ENCODE results near the gene RBKS. TPM values are rescaled to one million over a fixed set of nuclear protein-coding genes. Genes with fewer than 3 reads are reported as not detected.

The RBKS gene
- total and polyA plus RNA-seq, 2 of the 13 experiments (the other 11 are each of a cell fraction or from before 2014, with no cell fraction given) = 7.7 to 8.3 TPM

DNA sequence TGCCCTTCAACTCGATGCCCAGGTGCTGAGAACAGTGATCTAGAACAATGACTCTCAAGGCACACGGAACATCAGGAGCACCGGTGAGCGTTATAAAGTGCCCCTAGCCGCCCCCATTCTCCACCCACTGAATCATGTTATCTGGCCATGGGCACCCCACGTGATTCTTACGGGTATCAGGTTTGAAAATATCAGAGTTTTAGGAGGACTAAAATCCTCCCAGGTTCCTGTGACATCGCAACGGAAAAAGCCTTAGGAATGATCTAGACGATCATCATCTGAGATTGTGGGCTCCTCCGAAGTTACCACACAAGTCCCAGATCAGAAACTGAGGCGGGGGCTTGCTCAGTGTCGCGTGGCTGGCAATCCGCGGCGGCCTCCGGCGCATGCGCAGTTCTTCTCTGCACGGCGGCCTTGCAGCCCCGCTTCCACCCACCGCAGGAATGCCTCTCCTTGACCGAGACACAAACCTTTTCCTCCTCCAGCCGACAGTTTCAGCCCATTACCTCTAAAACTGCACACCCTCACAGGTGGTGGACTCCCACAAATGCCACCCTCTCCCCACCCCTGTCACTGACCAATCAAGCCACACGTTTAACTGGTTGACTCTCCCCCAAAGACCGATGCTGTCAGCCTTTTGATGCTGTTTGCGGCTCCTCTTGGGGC is 124.4 kb downstream of the RBKS start (continued):
- TF ChIP-seq, protein P1, sequence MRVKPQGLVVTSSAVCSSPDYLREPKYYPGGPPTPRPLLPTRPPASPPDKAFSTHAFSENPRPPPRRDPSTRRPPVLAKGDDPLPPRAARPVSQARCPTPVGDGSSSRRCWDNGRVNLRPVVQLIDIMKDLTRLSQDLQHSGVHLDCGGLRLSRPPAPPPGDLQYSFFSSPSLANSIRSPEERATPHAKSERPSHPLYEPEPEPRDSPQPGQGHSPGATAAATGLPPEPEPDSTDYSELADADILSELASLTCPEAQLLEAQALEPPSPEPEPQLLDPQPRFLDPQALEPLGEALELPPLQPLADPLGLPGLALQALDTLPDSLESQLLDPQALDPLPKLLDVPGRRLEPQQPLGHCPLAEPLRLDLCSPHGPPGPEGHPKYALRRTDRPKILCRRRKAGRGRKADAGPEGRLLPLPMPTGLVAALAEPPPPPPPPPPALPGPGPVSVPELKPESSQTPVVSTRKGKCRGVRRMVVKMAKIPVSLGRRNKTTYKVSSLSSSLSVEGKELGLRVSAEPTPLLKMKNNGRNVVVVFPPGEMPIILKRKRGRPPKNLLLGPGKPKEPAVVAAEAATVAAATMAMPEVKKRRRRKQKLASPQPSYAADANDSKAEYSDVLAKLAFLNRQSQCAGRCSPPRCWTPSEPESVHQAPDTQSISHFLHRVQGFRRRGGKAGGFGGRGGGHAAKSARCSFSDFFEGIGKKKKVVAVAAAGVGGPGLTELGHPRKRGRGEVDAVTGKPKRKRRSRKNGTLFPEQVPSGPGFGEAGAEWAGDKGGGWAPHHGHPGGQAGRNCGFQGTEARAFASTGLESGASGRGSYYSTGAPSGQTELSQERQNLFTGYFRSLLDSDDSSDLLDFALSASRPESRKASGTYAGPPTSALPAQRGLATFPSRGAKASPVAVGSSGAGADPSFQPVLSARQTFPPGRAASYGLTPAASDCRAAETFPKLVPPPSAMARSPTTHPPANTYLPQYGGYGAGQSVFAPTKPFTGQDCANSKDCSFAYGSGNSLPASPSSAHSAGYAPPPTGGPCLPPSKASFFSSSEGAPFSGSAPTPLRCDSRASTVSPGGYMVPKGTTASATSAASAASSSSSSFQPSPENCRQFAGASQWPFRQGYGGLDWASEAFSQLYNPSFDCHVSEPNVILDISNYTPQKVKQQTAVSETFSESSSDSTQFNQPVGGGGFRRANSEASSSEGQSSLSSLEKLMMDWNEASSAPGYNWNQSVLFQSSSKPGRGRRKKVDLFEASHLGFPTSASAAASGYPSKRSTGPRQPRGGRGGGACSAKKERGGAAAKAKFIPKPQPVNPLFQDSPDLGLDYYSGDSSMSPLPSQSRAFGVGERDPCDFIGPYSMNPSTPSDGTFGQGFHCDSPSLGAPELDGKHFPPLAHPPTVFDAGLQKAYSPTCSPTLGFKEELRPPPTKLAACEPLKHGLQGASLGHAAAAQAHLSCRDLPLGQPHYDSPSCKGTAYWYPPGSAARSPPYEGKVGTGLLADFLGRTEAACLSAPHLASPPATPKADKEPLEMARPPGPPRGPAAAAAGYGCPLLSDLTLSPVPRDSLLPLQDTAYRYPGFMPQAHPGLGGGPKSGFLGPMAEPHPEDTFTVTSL (CRISPR knock-in tag; IDR thresholded peaks at IDR 0.05; ENCODE audit: borderline replicate concordance) = 0 out of 2 replicates have a peak, but pooled peaks have one; percentile 21
- TF ChIP-seq, protein P2, sequence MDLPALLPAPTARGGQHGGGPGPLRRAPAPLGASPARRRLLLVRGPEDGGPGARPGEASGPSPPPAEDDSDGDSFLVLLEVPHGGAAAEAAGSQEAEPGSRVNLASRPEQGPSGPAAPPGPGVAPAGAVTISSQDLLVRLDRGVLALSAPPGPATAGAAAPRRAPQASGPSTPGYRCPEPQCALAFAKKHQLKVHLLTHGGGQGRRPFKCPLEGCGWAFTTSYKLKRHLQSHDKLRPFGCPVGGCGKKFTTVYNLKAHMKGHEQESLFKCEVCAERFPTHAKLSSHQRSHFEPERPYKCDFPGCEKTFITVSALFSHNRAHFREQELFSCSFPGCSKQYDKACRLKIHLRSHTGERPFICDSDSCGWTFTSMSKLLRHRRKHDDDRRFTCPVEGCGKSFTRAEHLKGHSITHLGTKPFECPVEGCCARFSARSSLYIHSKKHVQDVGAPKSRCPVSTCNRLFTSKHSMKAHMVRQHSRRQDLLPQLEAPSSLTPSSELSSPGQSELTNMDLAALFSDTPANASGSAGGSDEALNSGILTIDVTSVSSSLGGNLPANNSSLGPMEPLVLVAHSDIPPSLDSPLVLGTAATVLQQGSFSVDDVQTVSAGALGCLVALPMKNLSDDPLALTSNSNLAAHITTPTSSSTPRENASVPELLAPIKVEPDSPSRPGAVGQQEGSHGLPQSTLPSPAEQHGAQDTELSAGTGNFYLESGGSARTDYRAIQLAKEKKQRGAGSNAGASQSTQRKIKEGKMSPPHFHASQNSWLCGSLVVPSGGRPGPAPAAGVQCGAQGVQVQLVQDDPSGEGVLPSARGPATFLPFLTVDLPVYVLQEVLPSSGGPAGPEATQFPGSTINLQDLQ (CRISPR knock-in tag; IDR thresholded peaks at IDR 0.05) = no peak
- TF ChIP-seq, protein P3, sequence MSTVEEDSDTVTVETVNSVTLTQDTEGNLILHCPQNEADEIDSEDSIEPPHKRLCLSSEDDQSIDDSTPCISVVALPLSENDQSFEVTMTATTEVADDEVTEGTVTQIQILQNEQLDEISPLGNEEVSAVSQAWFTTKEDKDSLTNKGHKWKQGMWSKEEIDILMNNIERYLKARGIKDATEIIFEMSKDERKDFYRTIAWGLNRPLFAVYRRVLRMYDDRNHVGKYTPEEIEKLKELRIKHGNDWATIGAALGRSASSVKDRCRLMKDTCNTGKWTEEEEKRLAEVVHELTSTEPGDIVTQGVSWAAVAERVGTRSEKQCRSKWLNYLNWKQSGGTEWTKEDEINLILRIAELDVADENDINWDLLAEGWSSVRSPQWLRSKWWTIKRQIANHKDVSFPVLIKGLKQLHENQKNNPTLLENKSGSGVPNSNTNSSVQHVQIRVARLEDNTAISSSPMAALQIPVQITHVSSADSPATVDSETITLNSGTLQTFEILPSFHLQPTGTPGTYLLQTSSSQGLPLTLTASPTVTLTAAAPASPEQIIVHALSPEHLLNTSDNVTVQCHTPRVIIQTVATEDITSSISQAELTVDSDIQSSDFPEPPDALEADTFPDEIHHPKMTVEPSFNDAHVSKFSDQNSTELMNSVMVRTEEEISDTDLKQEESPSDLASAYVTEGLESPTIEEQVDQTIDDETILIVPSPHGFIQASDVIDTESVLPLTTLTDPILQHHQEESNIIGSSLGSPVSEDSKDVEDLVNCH (CRISPR knock-in tag; IDR thresholded peaks at IDR 0.05) = no peak
- TF ChIP-seq, protein P4, sequence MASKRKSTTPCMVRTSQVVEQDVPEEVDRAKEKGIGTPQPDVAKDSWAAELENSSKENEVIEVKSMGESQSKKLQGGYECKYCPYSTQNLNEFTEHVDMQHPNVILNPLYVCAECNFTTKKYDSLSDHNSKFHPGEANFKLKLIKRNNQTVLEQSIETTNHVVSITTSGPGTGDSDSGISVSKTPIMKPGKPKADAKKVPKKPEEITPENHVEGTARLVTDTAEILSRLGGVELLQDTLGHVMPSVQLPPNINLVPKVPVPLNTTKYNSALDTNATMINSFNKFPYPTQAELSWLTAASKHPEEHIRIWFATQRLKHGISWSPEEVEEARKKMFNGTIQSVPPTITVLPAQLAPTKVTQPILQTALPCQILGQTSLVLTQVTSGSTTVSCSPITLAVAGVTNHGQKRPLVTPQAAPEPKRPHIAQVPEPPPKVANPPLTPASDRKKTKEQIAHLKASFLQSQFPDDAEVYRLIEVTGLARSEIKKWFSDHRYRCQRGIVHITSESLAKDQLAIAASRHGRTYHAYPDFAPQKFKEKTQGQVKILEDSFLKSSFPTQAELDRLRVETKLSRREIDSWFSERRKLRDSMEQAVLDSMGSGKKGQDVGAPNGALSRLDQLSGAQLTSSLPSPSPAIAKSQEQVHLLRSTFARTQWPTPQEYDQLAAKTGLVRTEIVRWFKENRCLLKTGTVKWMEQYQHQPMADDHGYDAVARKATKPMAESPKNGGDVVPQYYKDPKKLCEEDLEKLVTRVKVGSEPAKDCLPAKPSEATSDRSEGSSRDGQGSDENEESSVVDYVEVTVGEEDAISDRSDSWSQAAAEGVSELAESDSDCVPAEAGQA (IDR thresholded peaks at IDR 0.05; ENCODE audit: low read depth) = no peak
- TF ChIP-seq, protein P4 (CRISPR knock-in tag; IDR thresholded peaks at IDR 0.05; ENCODE audit: borderline replicate concordance) = no peak
- TF ChIP-seq ZNF749 (CRISPR knock-in tag; IDR thresholded peaks at IDR 0.05; ENCODE audit: borderline replicate concordance) = no peak
- no peak for TF ChIP-seq ATF1 (CRISPR knock-in tag; IDR thresholded peaks at IDR 0.05)
- TF ChIP-seq, protein P5, sequence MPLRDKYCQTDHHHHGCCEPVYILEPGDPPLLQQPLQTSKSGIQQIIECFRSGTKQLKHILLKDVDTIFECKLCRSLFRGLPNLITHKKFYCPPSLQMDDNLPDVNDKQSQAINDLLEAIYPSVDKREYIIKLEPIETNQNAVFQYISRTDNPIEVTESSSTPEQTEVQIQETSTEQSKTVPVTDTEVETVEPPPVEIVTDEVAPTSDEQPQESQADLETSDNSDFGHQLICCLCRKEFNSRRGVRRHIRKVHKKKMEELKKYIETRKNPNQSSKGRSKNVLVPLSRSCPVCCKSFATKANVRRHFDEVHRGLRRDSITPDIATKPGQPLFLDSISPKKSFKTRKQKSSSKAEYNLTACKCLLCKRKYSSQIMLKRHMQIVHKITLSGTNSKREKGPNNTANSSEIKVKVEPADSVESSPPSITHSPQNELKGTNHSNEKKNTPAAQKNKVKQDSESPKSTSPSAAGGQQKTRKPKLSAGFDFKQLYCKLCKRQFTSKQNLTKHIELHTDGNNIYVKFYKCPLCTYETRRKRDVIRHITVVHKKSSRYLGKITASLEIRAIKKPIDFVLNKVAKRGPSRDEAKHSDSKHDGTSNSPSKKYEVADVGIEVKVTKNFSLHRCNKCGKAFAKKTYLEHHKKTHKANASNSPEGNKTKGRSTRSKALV (CRISPR knock-in tag; IDR thresholded peaks at IDR 0.05) = no peak
- no peak for TF ChIP-seq MAFG (CRISPR knock-in tag; IDR thresholded peaks at IDR 0.05)

Data from HepG2 (cell line).